K562 (cell line): Measurements from ENCODE around the gene FES. TPM values are rescaled to one million over a fixed set of nuclear protein-coding genes. Genes with fewer than 3 reads are reported as not detected.

Experiments used
- ATF1 ChIP-seq, 2 experiments: fragments of 450-650 bp in 1 of 2; IDR thresholded peaks; 2 replicates each; pipeline ENCODE4 v1.6.1; 2016; ENCODE audit warnings: missing compliant biosample characterization in 1 of 2, missing genetic modification characterization in 1 of 2
- EHMT2 ChIP-seq: fragments of 450-650 bp; IDR thresholded peaks from 2 replicates; pipeline ENCODE4 v1.6.1; 2018; ENCODE audit warnings: antibody characterized with exemption
- HNRNPK ChIP-seq: fragments of 200-400 bp; formaldehyde crosslinking; IDR thresholded peaks from one replicate; pipeline ENCODE4 v1.6.1; 2018; ENCODE audit warnings: mild to moderate bottlenecking, low read depth, low read length; ENCODE audit not compliant: poor library complexity, severe bottlenecking
- HSF4 ChIP-seq: fragments of 250-450 bp; sonication (Bioruptor Pico); IDR thresholded peaks from 2 replicates; pipeline ENCODE4 v2.1.2; 2022; ENCODE audit warnings: mild to moderate bottlenecking, moderate library complexity, borderline replicate concordance
- KAT2B ChIP-seq: IDR thresholded peaks from one replicate; pipeline ENCODE4 v1.6.1; 2012; ENCODE audit warnings: low read depth, mild to moderate bottlenecking, control low read depth, inconsistent platforms, low read length, moderate library complexity
- MIER1 ChIP-seq: fragments of 450-650 bp; IDR thresholded peaks from 2 replicates; pipeline ENCODE4 v1.6.1; 2016; ENCODE audit warnings: antibody characterized with exemption, mild to moderate bottlenecking, low read depth
- MLLT1 ChIP-seq, 2 experiments: fragments of 450-650 bp; IDR thresholded peaks; 2 replicates each; pipeline ENCODE4 v1.6.1; 2016
- PHF8 ChIP-seq: fragments of 200-600 bp; sonication (generic); IDR thresholded peaks from 2 replicates; pipeline ENCODE4 v1.6.1; 2012; ENCODE audit warnings: mixed run types, mild to moderate bottlenecking, inconsistent platforms, low read length, moderate library complexity, borderline replicate concordance
- RBM15 ChIP-seq: fragments of 200-400 bp; formaldehyde crosslinking; IDR thresholded peaks from 2 replicates; pipeline ENCODE4 v1.6.1; 2018; ENCODE audit warnings: mild to moderate bottlenecking, low read length, moderate library complexity; ENCODE audit not compliant: insufficient read depth
- ZNF23 ChIP-seq: fragments of 250-450 bp; sonication (Bioruptor Pico); IDR thresholded peaks from 2 replicates; pipeline ENCODE4 v1.4.0; 2020; ENCODE audit warnings: mild to moderate bottlenecking
- ZNF263 ChIP-seq: sonication (generic); formaldehyde crosslinking; IDR thresholded peaks from 2 replicates; pipeline ENCODE4 v1.8.0; 2022; ENCODE audit warnings: mild to moderate bottlenecking, missing genetic modification reagents, borderline replicate concordance
- ZNF695 ChIP-seq: fragments of 450-650 bp; formaldehyde crosslinking; IDR thresholded peaks from 2 replicates; pipeline ENCODE4 v1.4.0; 2020; ENCODE audit warnings: mild to moderate bottlenecking, moderate library complexity
- polyA plus RNA-seq, 8 experiments: library from polyadenylated mRNA; depleted of rRNA in 4 of 8; stranded (reverse) in 5 of 8; unstranded in 3 of 8; fragments of >200 nt; fragmentation: Nextera tagmentation in 2 of 8; fragmentation: Illumina TruSeq in 1 of 8; extraction: Ambion mirVana in 2 of 8; extraction: Trizol in 1 of 8; gene quantifications; 2 replicates each; pipeline versions ENCODE4 v1.2.1 to v1.2.3, GENCODE V29; 2011 to 2014; ENCODE audit warnings: inconsistent platforms in 1 of 8, missing spikeins in 1 of 8
- total RNA-seq, 7 experiments: library from RNA; depleted of rRNA in 6 of 7; stranded (reverse); fragments of >200 nt in 6 of 7; fragmentation: Illumina TruSeq in 2 of 7; extraction: Trizol in 2 of 7; gene quantifications; 2 replicates each; pipeline versions ENCODE4 v1.2.1 to v1.2.3, GENCODE V29; 2011 to 2021; ENCODE audit warnings: low replicate concordance in 1 of 7
- TF ChIP-seq, protein P1 (sequence below): IDR thresholded peaks from 2 replicates; pipeline ENCODE4 v1.6.1; 2014; ENCODE audit warnings: antibody characterized with exemption
- TF ChIP-seq, protein P2 (sequence below): fragments of 250-450 bp; sonication (Bioruptor Pico); IDR thresholded peaks from 2 replicates; pipeline ENCODE4 v1.8.0; 2021; ENCODE audit warnings: mild to moderate bottlenecking, moderate library complexity

The FES gene
- total and polyA plus RNA-seq, 9 of the 15 experiments (the other 6 are each of a cell fraction or from before 2014, with no cell fraction given) = 0.38 to 2.6 (median 0.82) TPM

DNA sequence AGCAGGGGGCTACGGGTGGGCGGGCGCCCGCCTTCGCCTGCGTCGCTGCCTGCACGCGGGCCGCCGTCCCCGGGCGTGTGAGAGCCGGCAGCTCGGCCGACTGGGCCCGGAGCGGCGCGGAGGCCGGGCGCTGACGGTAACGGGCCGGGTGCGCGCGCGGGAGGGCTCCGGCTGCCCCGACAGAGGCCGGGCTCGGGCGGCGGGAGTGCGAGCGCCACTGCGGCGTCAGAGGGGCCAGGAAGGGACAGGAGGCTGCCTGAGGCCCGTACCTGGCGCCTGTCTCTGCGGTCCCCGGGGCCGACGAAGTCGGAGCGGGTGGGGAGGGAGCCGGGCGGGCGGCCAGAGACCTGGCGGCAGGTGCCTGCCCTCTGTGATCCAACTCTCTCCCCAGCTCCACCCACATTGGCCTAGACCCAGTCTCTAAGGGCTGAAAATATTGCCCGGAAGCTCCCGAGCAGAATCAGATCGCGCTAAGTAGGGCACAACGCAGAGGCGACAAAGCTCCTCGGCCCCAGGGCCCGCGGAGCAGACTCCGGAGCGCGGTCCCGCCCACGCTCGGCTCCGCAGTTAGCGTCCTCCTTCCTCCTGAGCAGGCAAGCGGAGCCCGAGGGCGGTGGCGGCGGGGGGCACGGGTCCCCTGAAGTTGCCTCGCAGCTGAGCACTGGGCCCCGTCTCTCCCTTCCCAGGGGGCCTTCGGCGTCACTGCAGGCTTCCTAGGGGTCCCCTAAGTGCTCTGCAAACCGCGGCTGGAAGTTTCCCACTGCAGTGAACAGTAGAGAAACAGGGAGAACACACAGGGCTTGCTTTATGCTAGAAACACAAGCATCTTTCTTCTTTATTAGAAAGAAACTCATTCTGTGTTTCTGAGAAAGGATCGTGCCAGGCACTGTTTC lies 18.8 kb downstream of the FES start, which contains the start of gene MAN2A2 (continued):
- TF ChIP-seq KAT2B (no peak), RBM15 (no peak), EHMT2 (no peak), HSF4 (CRISPR knock-in tag) (no peak), ZNF263 (no peak), MIER1 (no peak), ATF1 (CRISPR knock-in tag; IDR thresholded peaks at IDR 0.05) (no peak), ATF1 (tag; IDR thresholded peaks at IDR 0.05) (0 out of 2 replicates have a peak, but pooled peaks have one; percentile 21), ZNF695 (CRISPR knock-in tag) (no peak), PHF8 (peak; percentile 58; the same call in 1 of the 2 replicates), HNRNPK (no peak), MLLT1 (IDR thresholded peaks at IDR 0.05) (peak in 1 of 2 experiments; percentile 62; a peak in 3 of 4 replicates), ZNF23 (CRISPR knock-in tag) (no peak)
- TF ChIP-seq, protein P1, sequence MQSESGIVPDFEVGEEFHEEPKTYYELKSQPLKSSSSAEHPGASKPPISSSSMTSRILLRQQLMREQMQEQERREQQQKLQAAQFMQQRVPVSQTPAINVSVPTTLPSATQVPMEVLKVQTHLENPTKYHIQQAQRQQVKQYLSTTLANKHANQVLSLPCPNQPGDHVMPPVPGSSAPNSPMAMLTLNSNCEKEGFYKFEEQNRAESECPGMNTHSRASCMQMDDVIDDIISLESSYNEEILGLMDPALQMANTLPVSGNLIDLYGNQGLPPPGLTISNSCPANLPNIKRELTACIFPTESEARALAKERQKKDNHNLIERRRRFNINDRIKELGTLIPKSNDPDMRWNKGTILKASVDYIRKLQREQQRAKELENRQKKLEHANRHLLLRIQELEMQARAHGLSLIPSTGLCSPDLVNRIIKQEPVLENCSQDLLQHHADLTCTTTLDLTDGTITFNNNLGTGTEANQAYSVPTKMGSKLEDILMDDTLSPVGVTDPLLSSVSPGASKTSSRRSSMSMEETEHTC = no peak
- TF ChIP-seq, protein P2, sequence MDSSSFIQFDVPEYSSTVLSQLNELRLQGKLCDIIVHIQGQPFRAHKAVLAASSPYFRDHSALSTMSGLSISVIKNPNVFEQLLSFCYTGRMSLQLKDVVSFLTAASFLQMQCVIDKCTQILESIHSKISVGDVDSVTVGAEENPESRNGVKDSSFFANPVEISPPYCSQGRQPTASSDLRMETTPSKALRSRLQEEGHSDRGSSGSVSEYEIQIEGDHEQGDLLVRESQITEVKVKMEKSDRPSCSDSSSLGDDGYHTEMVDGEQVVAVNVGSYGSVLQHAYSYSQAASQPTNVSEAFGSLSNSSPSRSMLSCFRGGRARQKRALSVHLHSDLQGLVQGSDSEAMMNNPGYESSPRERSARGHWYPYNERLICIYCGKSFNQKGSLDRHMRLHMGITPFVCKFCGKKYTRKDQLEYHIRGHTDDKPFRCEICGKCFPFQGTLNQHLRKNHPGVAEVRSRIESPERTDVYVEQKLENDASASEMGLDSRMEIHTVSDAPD (CRISPR knock-in tag) = no peak
